HepG2 (cell line): ENCODE measurements around the gene SNRNP48. TPM values are rescaled to one million over a fixed set of nuclear protein-coding genes. Genes with fewer than 3 reads are reported as not detected.

Experiments used
- ATM ChIP-seq: fragments of 450-650 bp; IDR thresholded peaks from 2 replicates; pipeline ENCODE4 v1.7.1; 2017; ENCODE audit warnings: mild to moderate bottlenecking, borderline replicate concordance
- CREBL2 ChIP-seq: sonication (generic); formaldehyde crosslinking; IDR thresholded peaks from 2 replicates; pipeline ENCODE4 v1.8.1; 2023; ENCODE audit warnings: missing genetic modification reagents, mild to moderate bottlenecking, borderline replicate concordance
- CTCF ChIP-seq: sonication (generic); formaldehyde crosslinking; IDR thresholded peaks from 2 replicates; pipeline ENCODE4 v1.5.0; 2020; ENCODE audit warnings: mild to moderate bottlenecking, missing genetic modification reagents, moderate library complexity
- FOXO4 ChIP-seq: sonication (generic); formaldehyde crosslinking; conservative IDR thresholded peaks from 2 replicates; pipeline ENCODE4 v1.8.1; 2023; ENCODE audit warnings: missing genetic modification reagents
- IRF1 ChIP-seq: sonication (generic); formaldehyde crosslinking; IDR thresholded peaks from 2 replicates; pipeline ENCODE4 v1.4.0; 2020; ENCODE audit warnings: low read depth, mild to moderate bottlenecking, missing genetic modification reagents
- KAT7 ChIP-seq: IDR thresholded peaks from 2 replicates; pipeline ENCODE4 v1.6.1; 2018; ENCODE audit warnings: borderline replicate concordance, missing compliant biosample characterization
- KDM2A ChIP-seq: sonication (generic); formaldehyde crosslinking; IDR thresholded peaks from 2 replicates; pipeline ENCODE4 v1.4.0; 2020; ENCODE audit warnings: low read depth, missing genetic modification reagents, borderline replicate concordance
- POLR2AphosphoS5 ChIP-seq: IDR thresholded peaks from 2 replicates; pipeline ENCODE4 v1.6.1; 2012; ENCODE audit warnings: low read depth, low read length
- PRDM4 ChIP-seq: sonication (generic); formaldehyde crosslinking; IDR thresholded peaks from 2 replicates; pipeline ENCODE4 v1.9.0; 2021; ENCODE audit warnings: missing genetic modification reagents, borderline replicate concordance
- RXRB ChIP-seq: IDR thresholded peaks from 2 replicates; pipeline ENCODE4 v1.6.1; 2016; ENCODE audit warnings: borderline replicate concordance, missing genetic modification reagents, missing compliant biosample characterization
- SAFB2 ChIP-seq: sonication (generic); formaldehyde crosslinking; IDR thresholded peaks from 2 replicates; pipeline ENCODE4 v1.5.1; 2020; ENCODE audit warnings: missing genetic modification reagents, low read depth, mild to moderate bottlenecking, borderline replicate concordance
- TEAD2 ChIP-seq: sonication (generic); formaldehyde crosslinking; IDR thresholded peaks from 2 replicates; pipeline ENCODE4 v1.9.0; 2021; ENCODE audit warnings: missing genetic modification reagents
- ZBTB21 ChIP-seq: sonication (generic); formaldehyde crosslinking; IDR thresholded peaks from 2 replicates; pipeline ENCODE4 v1.4.0; 2020; ENCODE audit warnings: missing genetic modification reagents
- ZNF3 ChIP-seq: IDR thresholded peaks from 2 replicates; pipeline ENCODE4 v1.7.0; 2017; ENCODE audit warnings: inconsistent platforms
- ZNF558 ChIP-seq: sonication (generic); formaldehyde crosslinking; IDR thresholded peaks from 2 replicates; pipeline ENCODE4 v1.9.0; 2022; ENCODE audit warnings: mild to moderate bottlenecking, missing genetic modification reagents, borderline replicate concordance
- ZNF687 ChIP-seq: sonication (generic); formaldehyde crosslinking; IDR thresholded peaks from 2 replicates; pipeline ENCODE4 v1.5.1; 2020; ENCODE audit warnings: mild to moderate bottlenecking, missing genetic modification reagents, moderate library complexity
- ZSCAN30 ChIP-seq: sonication (generic); formaldehyde crosslinking; IDR thresholded peaks from 2 replicates; pipeline ENCODE4 v1.5.0; 2020; ENCODE audit warnings: mild to moderate bottlenecking, missing genetic modification reagents
- ZSCAN9 ChIP-seq: IDR thresholded peaks from 2 replicates; pipeline ENCODE4 v1.6.1; 2016; ENCODE audit warnings: borderline replicate concordance
- polyA plus RNA-seq, 8 experiments: library from polyadenylated mRNA; depleted of rRNA in 3 of 8; stranded (reverse) in 7 of 8; unstranded in 1 of 8; fragments of >200 nt; fragmentation: Illumina TruSeq in 4 of 8; extraction: Trizol in 4 of 8; gene quantifications; 2 replicates each; pipeline versions ENCODE4 v1.2.1 to v1.2.3, GENCODE V29; 2011 to 2016; ENCODE audit warnings: low read depth in 4 of 8, missing spikeins in 1 of 8, mixed read lengths in 1 of 8; ENCODE audit not compliant: insufficient read depth in 1 of 8
- total RNA-seq, 5 experiments: library from RNA; depleted of rRNA; stranded (reverse); fragments of >200 nt; fragmentation: Illumina TruSeq; extraction: Trizol; gene quantifications; 2 replicates each; pipeline ENCODE4 v1.2.3, GENCODE V29; 2016; ENCODE audit warnings: low read depth in 1 of 5

The SNRNP48 gene
- total and polyA plus RNA-seq, 2 of the 13 experiments (the other 11 are each of a cell fraction or from before 2014, with no cell fraction given), result 17.5 to 47.5 TPM

GRCh38 chr6:7542874-7543624 is 46.9 kb upstream of the SNRNP48 start (continued):
- TF ChIP-seq ZBTB21 (no peak), PRDM4 (CRISPR knock-in tag) (no peak), FOXO4 (CRISPR knock-in tag) (no peak), ATM (no peak), CREBL2 (CRISPR knock-in tag) (no peak), CTCF (CRISPR knock-in tag) (no peak; the same call in 1 of the 2 replicates), ZSCAN9 (CRISPR knock-in tag) (peak; percentile 82), ZNF558 (CRISPR knock-in tag) (no peak), IRF1 (CRISPR knock-in tag) (no peak), ZSCAN30 (CRISPR knock-in tag) (no peak), ZNF3 (CRISPR knock-in tag) (no peak), KAT7 (CRISPR knock-in tag) (0 out of 2 replicates have a peak, but pooled peaks have one; percentile 45), RXRB (peak; percentile 66), SAFB2 (CRISPR knock-in tag) (no peak), TEAD2 (CRISPR knock-in tag) (0 out of 2 replicates have a peak, but pooled peaks have one; percentile 32), POLR2AphosphoS5 (peak; percentile 68), ZNF687 (CRISPR knock-in tag) (peak; percentile 85), KDM2A (CRISPR knock-in tag) (peak; percentile 30; the same call in 1 of the 2 replicates)
